Measurements from ENCODE around the gene ETV7. TPM values are rescaled to one million over a fixed set of nuclear protein-coding genes. Genes with fewer than 3 reads are reported as not detected.

Gene ETV7
- total RNA-seq, 1 donor from 2014 or later, result 0.59 TPM

GRCh38 chr6:36331381-36331780 is 56.1 kb downstream of the ETV7 start:
- no peak for TF ChIP-seq CTCF (IDR thresholded peaks at IDR 0.05)
- Mint-ChIP-seq H3K27ac (ENCODE audit: unreplicated experiment) (no peak overlapping the region), H3K4me3 (ENCODE audit: unreplicated experiment) (no peak overlapping the region), H3K36me3 (ENCODE audit: unreplicated experiment) (no peaks in the 10 kb centered on the region), H3K9me3 (ENCODE audit: unreplicated experiment) (no peaks in the 10 kb centered on the region), H3K4me1 (ENCODE audit: unreplicated experiment) (peaks cover 2% of the 10 kb centered on the region), H3K27me3 (ENCODE audit: unreplicated experiment) (peaks cover 79% of the 10 kb centered on the region)
- no peak for DNase-seq (ENCODE audit: extremely low spot score, unreplicated experiment)

- no peaks in the 10 kb centered on the region for H3K36me3 Mint-ChIP-seq (ENCODE audit: unreplicated experiment)
- no peak overlapping the region for H3K27ac Mint-ChIP-seq (ENCODE audit: unreplicated experiment)
- no peaks in the 10 kb centered on the region for H3K9me3 Mint-ChIP-seq (ENCODE audit: unreplicated experiment)
- H3K4me3 Mint-ChIP-seq (ENCODE audit: unreplicated experiment), result no peak overlapping the region
- no peak for DNase-seq (ENCODE audit: extremely low spot score, unreplicated experiment)
- H3K4me1 Mint-ChIP-seq (ENCODE audit: unreplicated experiment), result peaks cover 2% of the 10 kb centered on the region
- H3K27me3 Mint-ChIP-seq (ENCODE audit: unreplicated experiment), result peaks cover 77% of the 10 kb centered on the region
- no peak for TF ChIP-seq CTCF (IDR thresholded peaks at IDR 0.05)
Observed at GRCh38 chr6:36330366-36330765, 57.1 kb downstream of the ETV7 start.

GRCh38 chr6:36329798-36330291 is 57.6 kb downstream of the ETV7 start:
- no peak for TF ChIP-seq CTCF (IDR thresholded peaks at IDR 0.05)
- Mint-ChIP-seq H3K4me1 (ENCODE audit: unreplicated experiment) (peaks cover 2% of the 10 kb centered on the region), H3K4me3 (ENCODE audit: unreplicated experiment) (no peak overlapping the region), H3K36me3 (ENCODE audit: unreplicated experiment) (no peaks in the 10 kb centered on the region), H3K27me3 (ENCODE audit: unreplicated experiment) (peaks cover 77% of the 10 kb centered on the region), H3K27ac (ENCODE audit: unreplicated experiment) (no peak overlapping the region), H3K9me3 (ENCODE audit: unreplicated experiment) (no peaks in the 10 kb centered on the region)
- no peak for DNase-seq (ENCODE audit: extremely low spot score, unreplicated experiment)

- Mint-ChIP-seq H3K4me3 (ENCODE audit: unreplicated experiment) (no peak overlapping the region), H3K4me1 (ENCODE audit: unreplicated experiment) (peaks cover 2% of the 10 kb centered on the region)
- DNase-seq (ENCODE audit: extremely low spot score, unreplicated experiment), result no peak
Observed at GRCh38 chr6:36328600-36328999, 58.9 kb downstream of the ETV7 start.

GRCh38 chr6:36327919-36328236 is 59.6 kb downstream of the ETV7 start:
- DNase-seq (ENCODE audit: extremely low spot score, unreplicated experiment), result no peak
- H3K36me3 Mint-ChIP-seq (ENCODE audit: unreplicated experiment), result no peaks in the 10 kb centered on the region
- H3K9me3 Mint-ChIP-seq (ENCODE audit: unreplicated experiment), result no peaks in the 10 kb centered on the region
- H3K27ac Mint-ChIP-seq (ENCODE audit: unreplicated experiment), result no peak overlapping the region
- peaks cover 2% of the 10 kb centered on the region for H3K4me1 Mint-ChIP-seq (ENCODE audit: unreplicated experiment)
- no peak for TF ChIP-seq CTCF (IDR thresholded peaks at IDR 0.05)
- H3K27me3 Mint-ChIP-seq (ENCODE audit: unreplicated experiment), result peaks cover 57% of the 10 kb centered on the region
- no peak overlapping the region for H3K4me3 Mint-ChIP-seq (ENCODE audit: unreplicated experiment)

More at GRCh38 chr6:36328600-36328999, 58.9 kb downstream of the ETV7 start:
- no peaks in the 10 kb centered on the region for H3K9me3 Mint-ChIP-seq (ENCODE audit: unreplicated experiment)
- TF ChIP-seq CTCF (IDR thresholded peaks at IDR 0.05), result no peak
- peaks cover 64% of the 10 kb centered on the region for H3K27me3 Mint-ChIP-seq (ENCODE audit: unreplicated experiment)
- H3K36me3 Mint-ChIP-seq (ENCODE audit: unreplicated experiment), result no peaks in the 10 kb centered on the region
- no peak overlapping the region for H3K27ac Mint-ChIP-seq (ENCODE audit: unreplicated experiment)
